HepG2 (cell line): ENCODE results near the gene NAP1L4. TPM values are rescaled to one million over a fixed set of nuclear protein-coding genes. Genes with fewer than 3 reads are reported as not detected.
A peak's percentile ranks its signal among the peaks of the same experiment; 100 is the strongest.

Source experiments
- ATAC-seq: fragments of 200-7000 bp; cut with Tn5 transposase; 3 replicates; pipeline ENCODE4 v1.9.1; 2020; ENCODE audit warnings: mild to moderate bottlenecking, moderate library complexity
- BruUV-seq: library from RNA; stranded (reverse); fragments of 400-500 nt; replicated peaks from 2 replicates; lab custom pipeline; 2021; lab: Mats Ljungman, UMichigan
- CTCF ChIA-PET: fragments of 300-600 bp; formaldehyde crosslinking; extraction: SDS; loops from one replicate; lab custom pipeline; 2021; ENCODE audit warnings: low total read pairs, inconsistent platforms, low intra/inter-chr PET ratio; lab: Yijun Ruan, JAX
- POLR2A ChIA-PET: fragments of 350-600 bp; sonication (Branson Sonifier 250); formaldehyde crosslinking; loops from one replicate; lab custom pipeline; 2020; ENCODE audit warnings: antibody characterized with exemption, inconsistent platforms; lab: Yijun Ruan, JAX
- DNase-seq: peaks from one replicate; pipeline ENCODE4 v3.0.0-alpha.2; 2015; ENCODE audit warnings: low spot score
- FAIRE-seq: peaks from 3 replicates; lab custom pipeline; 2011; peaks lifted over from hg19 to GRCh38; lab: Jason Lieb, UNC
- H2AFZ ChIP-seq: one replicate; pipeline ENCODE4 v1.6.1; 2011; ENCODE audit warnings: low read length, inconsistent platforms
- H3K27ac ChIP-seq: fragments of 300-600 bp; 3 replicates; pipeline ENCODE4 v1.8.0; 2011; ENCODE audit warnings: mixed run types, mild to moderate bottlenecking, mixed read lengths, low read length, inconsistent platforms; ENCODE audit not compliant: insufficient read depth; ENCODE audit errors: extremely low read length
- H3K27me3 ChIP-seq, 2 experiments: fragments of 200-600 bp in 1 of 2; 2 replicates in 1 of 2; 3 replicates in 1 of 2; pipeline versions ENCODE4 v1.6.0 to v1.8.0; 2011; ENCODE audit warnings: low read length in 2 of 2, mild to moderate bottlenecking in 2 of 2, moderate library complexity in 2 of 2, inconsistent platforms in 1 of 2; ENCODE audit not compliant: insufficient read depth in 2 of 2, control insufficient read depth in 1 of 2
- H3K36me3 ChIP-seq, 2 experiments: fragments of 200-600 bp in 1 of 2; replicated peaks in 1 of 2; 2 replicates in 1 of 2; 3 replicates in 1 of 2; pipeline versions ENCODE4 v1.5.1 to v1.8.0; 2011; ENCODE audit warnings: low read length in 2 of 2, inconsistent platforms in 1 of 2; ENCODE audit not compliant: insufficient read depth in 2 of 2, control insufficient read depth in 1 of 2
- H3K4me1 ChIP-seq: 2 replicates; pipeline ENCODE4 v1.5.1; 2012; ENCODE audit warnings: low read length, inconsistent platforms; ENCODE audit not compliant: insufficient read depth
- H3K4me2 ChIP-seq: 2 replicates; pipeline ENCODE4 v1.6.0; 2011; ENCODE audit warnings: low read depth, low read length, inconsistent platforms
- H3K4me3 ChIP-seq, 3 experiments: fragments of 200-600 bp in 1 of 3; sonication (generic), shearing (Covaris generic) in 1 of 3; replicated peaks in 1 of 3; 2 replicates each; pipeline ENCODE4 v1.5.1; 2011 to 2016; ENCODE audit warnings: low read length in 3 of 3, inconsistent platforms in 2 of 3, low read depth in 2 of 3, mild to moderate bottlenecking in 2 of 3, control low read depth in 1 of 3, mixed read lengths in 1 of 3; ENCODE audit not compliant: insufficient read depth in 1 of 3
- H3K79me2 ChIP-seq: one replicate; pipeline ENCODE4 v1.6.1; 2011; ENCODE audit warnings: low read length, inconsistent platforms; ENCODE audit not compliant: insufficient read depth
- H3K9ac ChIP-seq: 2 replicates; pipeline ENCODE4 v1.6.0; 2011; ENCODE audit warnings: mild to moderate bottlenecking, low read depth, low read length, inconsistent platforms; ENCODE audit not compliant: insufficient read depth
- H3K9me3 ChIP-seq: 2 replicates; pipeline ENCODE4 v1.5.1; 2012; ENCODE audit warnings: mild to moderate bottlenecking, low read length
- H4K20me1 ChIP-seq: 2 replicates; pipeline ENCODE4 v1.6.0; 2011; ENCODE audit warnings: inconsistent platforms, mild to moderate bottlenecking, low read length, moderate library complexity; ENCODE audit not compliant: insufficient read depth
- AGO1 ChIP-seq: fragments of 200-400 bp; formaldehyde crosslinking; IDR thresholded peaks from 2 replicates; pipeline ENCODE4 v1.6.1; 2017; ENCODE audit warnings: mild to moderate bottlenecking, low read depth, low read length, moderate library complexity; ENCODE audit not compliant: poor library complexity, severe bottlenecking
- AGO2 ChIP-seq: fragments of 200-400 bp; formaldehyde crosslinking; optimal IDR thresholded peaks from 2 replicates; pipeline ENCODE3; 2017; ENCODE audit warnings: mild to moderate bottlenecking, low read depth, low read length, moderate library complexity
- HNRNPL ChIP-seq: fragments of 200-400 bp; formaldehyde crosslinking; IDR thresholded peaks from 2 replicates; pipeline ENCODE4 v1.6.1; 2017; ENCODE audit warnings: mild to moderate bottlenecking, low read depth, low read length
- NBN ChIP-seq: fragments of 450-650 bp; conservative IDR thresholded peaks from 2 replicates; pipeline ENCODE4 v1.6.1; 2017
- RNF2 ChIP-seq: fragments of 450-650 bp; conservative IDR thresholded peaks from 2 replicates; pipeline ENCODE4 v1.6.1; 2016; ENCODE audit warnings: low read depth
- SUZ12 ChIP-seq: fragments of 150-350 bp; IDR thresholded peaks from 2 replicates; pipeline ENCODE4 v1.6.1; 2014; ENCODE audit warnings: low read depth, low read length
- ZNF253 ChIP-seq: sonication (generic); formaldehyde crosslinking; IDR thresholded peaks from 2 replicates; pipeline ENCODE4 v1.8.0; 2022; ENCODE audit warnings: mild to moderate bottlenecking, missing genetic modification reagents, borderline replicate concordance
- ZSCAN22 ChIP-seq: sonication (generic); formaldehyde crosslinking; IDR thresholded peaks from 2 replicates; pipeline ENCODE4 v1.4.0; 2020; ENCODE audit warnings: mild to moderate bottlenecking, missing genetic modification reagents
- WGBS: methylation state at CpG from one replicate; pipeline ENCODE4 v1.1.6; 2017; ENCODE audit warnings: low lambda C conversion rate; 5-methylcytosine and 5-hydroxymethylcytosine counted together
- in situ Hi-C: cut with HindIII; loops from 2 replicates; pipeline ENCODE4 v1.10.0; 2017; ENCODE audit warnings: low pct_unique_long_range_greater_than_20kb; ENCODE audit not compliant: extremely low pct_ligation_motif_present
- intact Hi-C: fragments of 100-400 bp; cut with micrococcal nuclease; formaldehyde crosslinking; loops from one replicate; pipeline ENCODE4 v1.10.0; 2022; ENCODE audit not compliant: unreplicated experiment
- polyA plus RNA-seq, 8 experiments: library from polyadenylated mRNA; depleted of rRNA in 3 of 8; stranded (reverse) in 7 of 8; unstranded in 1 of 8; fragments of >200 nt; fragmentation: Illumina TruSeq in 4 of 8; extraction: Trizol in 4 of 8; gene quantifications; 2 replicates each; pipeline versions ENCODE4 v1.2.1 to v1.2.3, GENCODE V29; 2011 to 2016; ENCODE audit warnings: low read depth in 4 of 8, missing spikeins in 1 of 8, mixed read lengths in 1 of 8; ENCODE audit not compliant: insufficient read depth in 1 of 8
- total RNA-seq, 5 experiments: library from RNA; depleted of rRNA; stranded (reverse); fragments of >200 nt; fragmentation: Illumina TruSeq; extraction: Trizol; gene quantifications; 2 replicates each; pipeline ENCODE4 v1.2.3, GENCODE V29; 2016; ENCODE audit warnings: low read depth in 1 of 5
- TF ChIP-seq, protein P1 (sequence below): sonication (generic); formaldehyde crosslinking; IDR thresholded peaks from 2 replicates; pipeline ENCODE4 v1.5.0; 2020; ENCODE audit warnings: mild to moderate bottlenecking, missing genetic modification reagents, borderline replicate concordance

The NAP1L4 gene
- total and polyA plus RNA-seq, 2 of the 13 experiments (the other 11 are each of a cell fraction or from before 2014, with no cell fraction given) = 64.0 to 186 TPM

DNA sequence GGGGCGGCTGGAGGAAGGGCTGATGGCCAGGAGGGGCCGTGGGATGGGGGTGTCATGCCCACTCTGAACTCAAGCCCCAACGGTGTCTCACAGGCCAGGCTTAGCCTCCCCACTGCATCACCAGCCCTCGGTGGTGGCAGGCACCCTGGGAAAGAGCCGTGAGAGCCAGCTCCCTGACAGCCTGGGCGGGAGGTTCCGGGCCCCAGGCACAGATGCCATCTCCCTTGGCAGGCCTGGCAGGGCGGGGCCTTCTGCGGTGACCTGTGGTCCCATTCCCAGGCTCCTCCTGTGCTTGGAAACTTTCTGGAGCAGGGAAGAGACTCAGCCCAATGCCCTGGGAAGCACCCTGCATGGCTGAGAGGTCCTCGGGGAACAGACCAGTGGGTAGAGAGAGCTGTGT is 67.7 kb downstream of the NAP1L4 start:
- WGBS = 43% methylated on average over 6 of the region's 10 CpGs
- Histone ChIP-seq H3K4me2 (no peak overlapping the region), H4K20me1 (0 out of 2 replicates have a peak, but pooled peaks cover 2% of the 10 kb centered on the region), H3K4me3 (no peak overlapping the region), H3K9ac (no peak overlapping the region), H3K36me3 (no peaks in the 10 kb centered on the region), H3K27ac (no peak overlapping the region), H3K4me1 (peaks cover 10% of the 10 kb centered on the region), H2AFZ (no peak overlapping the region), H3K27me3 (peaks cover 6 to 26% of the 10 kb centered on the region in 2 experiments; a peak in 4 of 5 replicates), H3K79me2 (no peaks in the 10 kb centered on the region), H3K9me3 (no peaks in the 10 kb centered on the region)
- no TSS peak for BruUV-seq
- ChIA-PET CTCF (no interaction called here), POLR2A (no interaction called here)
- TF ChIP-seq ZNF253 (CRISPR knock-in tag) (no peak), HNRNPL (peak; percentile 48; the same call in 1 of the 2 replicates), SUZ12 (no peak), RNF2 (no peak), NBN (no peak), AGO2 (peak; percentile 77), ZSCAN22 (no peak)
- in situ Hi-C loops (no loop called here), intact Hi-C loops (no loop called here)
- FAIRE-seq = no peak
- DNase-seq = no peak
- ATAC-seq = peak; percentile 3; the same call in 2 of the 3 replicates

DNA sequence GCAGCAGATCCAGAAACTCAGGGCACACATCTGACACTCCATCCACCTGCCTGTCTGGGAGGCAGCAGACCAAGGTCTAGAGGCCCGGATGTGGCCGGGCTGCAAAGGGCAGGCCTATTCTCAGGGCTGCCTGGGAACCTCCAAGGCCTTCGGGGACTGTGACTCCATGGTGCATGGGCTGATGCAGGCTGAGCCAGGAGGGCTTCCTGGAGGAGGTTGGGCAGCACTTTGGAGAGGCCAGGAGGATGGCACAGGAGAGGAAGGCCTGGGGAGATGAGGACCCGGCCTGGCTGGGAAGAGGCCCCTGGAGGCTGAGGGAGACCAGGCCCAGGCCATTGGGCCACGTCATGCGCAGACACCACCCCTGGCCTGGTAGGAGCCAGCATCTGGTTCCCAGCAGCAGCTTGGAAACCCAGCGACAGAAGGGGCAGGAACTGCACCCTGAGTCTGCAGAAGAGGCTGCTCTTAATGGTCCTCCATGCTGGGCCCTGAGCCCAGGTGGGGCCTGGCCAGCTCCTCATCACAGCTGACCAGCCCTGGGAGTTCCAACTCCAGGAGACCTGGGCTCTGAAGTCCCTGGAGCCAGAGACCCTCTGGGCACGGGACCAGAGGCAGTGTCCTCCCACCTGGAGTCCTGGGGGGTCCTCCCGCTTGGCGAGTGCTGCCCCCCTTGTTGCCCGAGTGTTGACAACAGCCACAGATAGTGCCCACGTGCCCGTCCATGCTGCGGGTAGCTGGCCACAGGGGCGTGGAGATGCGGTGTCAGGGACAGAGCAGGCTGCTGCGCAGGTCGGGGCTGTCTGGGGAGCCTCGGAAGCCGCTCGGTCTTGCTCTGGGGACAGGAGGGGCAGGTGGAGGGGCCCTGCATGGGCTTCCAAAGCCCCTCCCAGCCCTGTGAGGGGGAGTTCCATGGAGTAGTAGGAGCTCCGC is 68.4 kb downstream of the NAP1L4 start:
- TF ChIP-seq AGO1 = peak; percentile 66
- TF ChIP-seq, protein P1, sequence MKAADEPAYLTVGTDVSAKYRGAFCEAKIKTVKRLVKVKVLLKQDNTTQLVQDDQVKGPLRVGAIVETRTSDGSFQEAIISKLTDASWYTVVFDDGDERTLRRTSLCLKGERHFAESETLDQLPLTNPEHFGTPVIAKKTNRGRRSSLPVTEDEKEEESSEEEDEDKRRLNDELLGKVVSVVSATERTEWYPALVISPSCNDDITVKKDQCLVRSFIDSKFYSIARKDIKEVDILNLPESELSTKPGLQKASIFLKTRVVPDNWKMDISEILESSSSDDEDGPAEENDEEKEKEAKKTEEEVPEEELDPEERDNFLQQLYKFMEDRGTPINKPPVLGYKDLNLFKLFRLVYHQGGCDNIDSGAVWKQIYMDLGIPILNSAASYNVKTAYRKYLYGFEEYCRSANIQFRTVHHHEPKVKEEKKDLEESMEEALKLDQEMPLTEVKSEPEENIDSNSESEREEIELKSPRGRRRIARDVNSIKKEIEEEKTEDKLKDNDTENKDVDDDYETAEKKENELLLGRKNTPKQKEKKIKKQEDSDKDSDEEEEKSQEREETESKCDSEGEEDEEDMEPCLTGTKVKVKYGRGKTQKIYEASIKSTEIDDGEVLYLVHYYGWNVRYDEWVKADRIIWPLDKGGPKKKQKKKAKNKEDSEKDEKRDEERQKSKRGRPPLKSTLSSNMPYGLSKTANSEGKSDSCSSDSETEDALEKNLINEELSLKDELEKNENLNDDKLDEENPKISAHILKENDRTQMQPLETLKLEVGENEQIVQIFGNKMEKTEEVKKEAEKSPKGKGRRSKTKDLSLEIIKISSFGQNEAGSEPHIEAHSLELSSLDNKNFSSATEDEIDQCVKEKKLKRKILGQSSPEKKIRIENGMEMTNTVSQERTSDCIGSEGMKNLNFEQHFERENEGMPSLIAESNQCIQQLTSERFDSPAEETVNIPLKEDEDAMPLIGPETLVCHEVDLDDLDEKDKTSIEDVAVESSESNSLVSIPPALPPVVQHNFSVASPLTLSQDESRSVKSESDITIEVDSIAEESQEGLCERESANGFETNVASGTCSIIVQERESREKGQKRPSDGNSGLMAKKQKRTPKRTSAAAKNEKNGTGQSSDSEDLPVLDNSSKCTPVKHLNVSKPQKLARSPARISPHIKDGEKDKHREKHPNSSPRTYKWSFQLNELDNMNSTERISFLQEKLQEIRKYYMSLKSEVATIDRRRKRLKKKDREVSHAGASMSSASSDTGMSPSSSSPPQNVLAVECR (CRISPR knock-in tag) = no peak
- peak; percentile 86 for TF ChIP-seq AGO2
- peaks cover 6 to 21% of the 10 kb centered on the region in 2 experiments; a peak in 4 of 5 replicates for H3K27me3 ChIP-seq
- in situ Hi-C loops = no loop called here
- H3K36me3 ChIP-seq = no peaks in the 10 kb centered on the region
- no peaks in the 10 kb centered on the region for H3K79me2 ChIP-seq
- no peak for FAIRE-seq
- no peak overlapping the region for H3K4me2 ChIP-seq
- H2AFZ ChIP-seq = no peak overlapping the region
- no peak overlapping the region for H3K9ac ChIP-seq
- H3K9me3 ChIP-seq = no peaks in the 10 kb centered on the region
- intact Hi-C loops = no loop called here
- no TSS peak for BruUV-seq
- H3K4me3 ChIP-seq = no peak overlapping the region
- no peak for DNase-seq
- no peak for ATAC-seq
- ChIA-PET POLR2A (no interaction called here), CTCF (no interaction called here)
- 82% methylated on average over 7 of the region's 22 CpGs for WGBS
- no peak overlapping the region for H3K27ac ChIP-seq
- peaks cover 10% of the 10 kb centered on the region for H3K4me1 ChIP-seq
- H4K20me1 ChIP-seq = 0 out of 2 replicates have a peak, but pooled peaks cover 2% of the 10 kb centered on the region
